GM19397 (cell line): Measurements from ENCODE around the gene TAS1R3.
"Not testable (repeated sequence)": the region's sequence is repeated elsewhere in the genome, so short reads cannot be mapped to it uniquely, and the experiment has no call there.

Experiments
- ATAC-seq: cut with Tn5 transposase; IDR thresholded peaks from one replicate; pipeline ENCODE4 v1.9.1; 2021; ENCODE audit warnings: mild to moderate bottlenecking, moderate library complexity; ENCODE audit not compliant: unreplicated experiment

The TAS1R3 gene

GRCh38 chr1:1307923-1308755 is 22.9 kb upstream of the TAS1R3 start, which contains the start of the genes ACAP3 and PUSL1:
Gene ACAP3 (minus strand): TSS chr1:1307930. CDS start chr1:1307815, 115 bp downstream.
Gene PUSL1 (plus strand): TSS chr1:1308597. CDS start chr1:1308644, 47 bp downstream.
- ATAC-seq, result peak; percentile 59

GRCh38 chr1:1308756-1309250 is 22.3 kb upstream of the TAS1R3 start:
- ATAC-seq, result no peak

GRCh38 chr1:1309251-1310108 is 21.6 kb upstream of the TAS1R3 start:
- ATAC-seq, result no peak

- no peak for ATAC-seq
Observed at GRCh38 chr1:1310109-1310385, 21.0 kb upstream of the TAS1R3 start.

- no peak for ATAC-seq
Observed at GRCh38 chr1:1310476-1311053, 20.5 kb upstream of the TAS1R3 start.

GRCh38 chr1:1311107-1312104 is 19.7 kb upstream of the TAS1R3 start:
- no peak for ATAC-seq

GRCh38 chr1:1312450-1313314 is 18.4 kb upstream of the TAS1R3 start:
- no peak for ATAC-seq

GRCh38 chr1:1313500-1314236 is 17.4 kb upstream of the TAS1R3 start:
- no peak for ATAC-seq

- ATAC-seq, result no peak
Observed at GRCh38 chr1:1314237-1314586, 16.9 kb upstream of the TAS1R3 start.

- ATAC-seq, result no peak
Observed at GRCh38 chr1:1314678-1315335, 16.3 kb upstream of the TAS1R3 start.

GRCh38 chr1:1315435-1315954 is 15.6 kb upstream of the TAS1R3 start:
- ATAC-seq, result no peak

- ATAC-seq, result not testable (repeated sequence)
Observed at GRCh38 chr1:1316199-1316598, 14.9 kb upstream of the TAS1R3 start.

GRCh38 chr1:1317420-1317819 is 13.7 kb upstream of the TAS1R3 start:
- ATAC-seq, result no peak

GRCh38 chr1:1318131-1318652 is 12.9 kb upstream of the TAS1R3 start:
- no peak for ATAC-seq

- no peak for ATAC-seq
Observed at GRCh38 chr1:1318777-1319645, 12.1 kb upstream of the TAS1R3 start.

- no peak for ATAC-seq
Observed at GRCh38 chr1:1319646-1319941, 11.5 kb upstream of the TAS1R3 start.
